Measurements from ENCODE around the gene TIAL1.

The TIAL1 gene

DNA sequence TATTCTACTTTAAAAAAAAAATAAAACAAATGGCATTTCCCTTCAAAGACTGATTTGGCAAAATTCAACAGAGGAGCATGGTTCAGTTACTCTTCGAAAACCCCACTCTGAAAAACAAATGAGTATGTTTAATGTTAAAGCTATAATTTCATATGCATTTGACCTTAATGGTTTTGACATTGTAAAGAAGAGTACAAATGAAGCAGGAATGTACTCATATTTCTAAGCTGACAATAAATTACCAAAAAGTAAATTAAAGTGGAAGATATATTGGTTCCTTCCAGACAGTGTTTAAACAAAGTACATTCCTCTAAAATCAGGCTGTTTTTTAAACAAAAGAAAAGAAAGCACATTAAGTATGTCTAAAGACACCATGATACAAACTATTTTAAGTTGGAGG is 70.6 kb downstream of the TIAL1 start:
- no peak for DNase-seq

DNA sequence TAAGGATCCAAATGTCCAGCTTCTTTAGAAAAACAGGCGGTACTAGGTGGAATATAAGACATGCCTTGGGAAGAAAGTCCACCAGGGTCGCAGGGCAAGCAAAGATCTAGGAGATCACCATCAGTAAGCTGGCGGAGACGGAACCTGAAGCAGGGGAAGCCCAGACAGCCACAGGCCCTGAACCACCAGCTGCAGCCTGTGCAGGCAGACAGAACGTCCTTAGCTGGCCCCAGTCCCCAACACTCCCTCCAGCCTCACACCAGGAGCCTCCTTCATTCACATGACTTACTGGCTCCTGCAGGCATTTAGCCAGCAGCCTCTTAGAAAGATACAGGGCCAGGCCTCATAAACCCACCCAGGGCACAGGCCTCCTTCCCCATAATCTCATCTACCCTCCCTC is 71.6 kb downstream of the TIAL1 start:
- DNase-seq: no peak

DNA sequence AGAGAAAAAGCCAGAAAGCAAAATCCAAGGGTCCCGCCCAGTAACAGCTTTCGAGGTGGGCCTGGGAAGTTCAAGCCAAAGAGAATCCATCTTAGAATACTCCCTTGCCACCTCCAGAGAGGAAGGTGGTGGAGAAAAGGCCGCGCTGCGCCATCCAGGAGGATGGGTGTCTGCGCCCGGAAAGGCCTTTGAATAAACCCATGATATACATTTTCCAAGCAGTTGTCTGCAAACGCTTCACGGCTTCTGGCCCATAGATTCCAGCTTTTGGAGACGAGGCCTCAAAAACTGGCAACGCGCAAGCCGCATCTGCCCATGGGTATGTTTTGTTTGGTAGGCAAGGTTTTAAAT is 72.1 kb downstream of the TIAL1 start:
- DNase-seq: no peak

DNA sequence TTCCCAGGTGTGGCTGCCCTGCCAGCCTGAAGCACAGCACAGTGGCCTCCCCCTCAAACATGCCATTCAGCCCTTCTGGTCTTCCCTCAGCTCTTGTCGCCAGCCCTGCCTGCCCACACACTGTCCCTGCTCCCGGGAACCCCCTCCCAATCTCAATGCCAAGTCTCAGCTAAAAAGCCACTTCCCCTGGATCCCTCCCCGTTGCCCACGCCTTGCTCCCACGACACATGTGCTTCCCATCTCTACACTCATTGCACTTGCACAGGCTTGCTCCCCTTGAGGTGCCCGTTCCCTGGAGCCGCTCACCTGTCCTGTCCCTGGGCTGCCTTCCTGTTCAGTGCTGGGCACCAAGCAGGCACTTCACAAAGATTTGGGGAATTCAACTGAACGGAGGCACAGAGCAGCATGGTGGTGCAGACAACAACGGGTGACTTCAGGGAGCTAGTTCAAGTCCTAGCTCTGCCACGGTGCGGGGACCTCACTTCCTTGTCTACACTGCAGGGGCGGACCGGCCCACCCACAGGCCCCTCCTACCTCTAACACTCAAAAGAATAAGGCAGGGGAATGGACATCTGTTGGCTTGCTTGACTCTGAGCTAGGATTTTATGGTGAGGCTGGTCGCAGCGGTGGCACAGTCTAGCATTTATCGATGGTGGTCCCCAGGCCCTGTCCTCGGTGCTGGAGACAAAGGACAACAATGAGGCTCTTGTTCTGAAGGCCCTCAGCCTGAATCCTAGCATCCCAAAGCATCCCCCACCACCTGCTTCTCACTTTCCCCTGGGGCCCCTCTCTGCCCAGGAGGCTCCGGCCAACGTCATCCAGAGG is 72.7 kb downstream of the TIAL1 start:
- DNase-seq: no peak

Measured in NCI-H510A treated with DMSO at 0.1 percent for 48 hours (cell line).